Stimulated activated naive CD8-positive, alpha-beta T cell treated with anti-CD3 and anti-CD28 coated beads, Interleukin-15, Interleukin-2, amounts not matched to agents 100 ng/mL and 50 ng/mL, for 24 hours (primary cell): ENCODE measurements around the gene BRCA2.
"Not testable (repeated sequence)": the region's sequence is repeated elsewhere in the genome, so short reads cannot be mapped to it uniquely, and the experiment has no call there.

Experiments used
- H3K27ac Mint-ChIP-seq: one replicate; pipeline ENCODE4 v1.8.0; 2021; ENCODE audit warnings: mild to moderate bottlenecking, mixed read lengths
- H3K27me3 Mint-ChIP-seq: one replicate; pipeline ENCODE4 v1.8.0; 2021; ENCODE audit warnings: mixed read lengths
- H3K36me3 Mint-ChIP-seq: one replicate; pipeline ENCODE4 v1.8.0; 2021; ENCODE audit warnings: low read depth, mixed read lengths
- H3K4me1 Mint-ChIP-seq: one replicate; pipeline ENCODE4 v1.8.0; 2021; ENCODE audit warnings: low read depth, mixed read lengths
- H3K4me3 Mint-ChIP-seq: one replicate; pipeline ENCODE4 v1.8.0; 2021; ENCODE audit warnings: mild to moderate bottlenecking, mixed read lengths
- H3K9me3 Mint-ChIP-seq: one replicate; pipeline ENCODE4 v1.8.0; 2021; ENCODE audit warnings: mixed read lengths

The BRCA2 gene

GRCh38 chr13:32334671-32335070 is 19.4 kb downstream of the BRCA2 start:
- Mint-ChIP-seq H3K27me3 (no peaks in the 10 kb centered on the region), H3K9me3 (peaks cover 13% of the 10 kb centered on the region), H3K36me3 (peaks cover 90% of the 10 kb centered on the region), H3K4me1 (no peaks in the 10 kb centered on the region), H3K4me3 (no peak overlapping the region), H3K27ac (no peak overlapping the region)

GRCh38 chr13:32340914-32341313 is 25.6 kb downstream of the BRCA2 start:
- Mint-ChIP-seq H3K4me1 (no peaks in the 10 kb centered on the region), H3K36me3 (peaks cover 45% of the 10 kb centered on the region), H3K4me3 (no peak overlapping the region), H3K27me3 (no peaks in the 10 kb centered on the region), H3K27ac (no peak overlapping the region), H3K9me3 (peaks cover 23% of the 10 kb centered on the region)

- no peaks in the 10 kb centered on the region for H3K4me1 Mint-ChIP-seq
- no peak overlapping the region for H3K4me3 Mint-ChIP-seq
- peaks cover 51% of the 10 kb centered on the region for H3K36me3 Mint-ChIP-seq
- no peaks in the 10 kb centered on the region for H3K9me3 Mint-ChIP-seq
- no peaks in the 10 kb centered on the region for H3K27me3 Mint-ChIP-seq
- H3K27ac Mint-ChIP-seq: no peak overlapping the region
These were observed 32.3 kb downstream of the BRCA2 start for GRCh38 chr13:32347651-32348050.

- not testable (repeated sequence) for H3K27ac Mint-ChIP-seq, H3K4me3 Mint-ChIP-seq
These were observed 35.6 kb downstream of the BRCA2 start for GRCh38 chr13:32350839-32351441.

GRCh38 chr13:32354040-32354439 is 38.7 kb downstream of the BRCA2 start:
- no peak overlapping the region for H3K27ac Mint-ChIP-seq
- H3K4me3 Mint-ChIP-seq: no peak overlapping the region
- no peaks in the 10 kb centered on the region for H3K9me3 Mint-ChIP-seq
- no peaks in the 10 kb centered on the region for H3K27me3 Mint-ChIP-seq
- H3K36me3 Mint-ChIP-seq: peaks cover 40% of the 10 kb centered on the region
- H3K4me1 Mint-ChIP-seq: no peaks in the 10 kb centered on the region

More at GRCh38 chr13:32350839-32351441, 35.6 kb downstream of the BRCA2 start:
- H3K36me3 Mint-ChIP-seq: peaks cover 48% of the 10 kb centered on the region
- not testable (repeated sequence) for H3K27me3 Mint-ChIP-seq, H3K4me1 Mint-ChIP-seq, H3K9me3 Mint-ChIP-seq

- peaks cover 38% of the 10 kb centered on the region for H3K36me3 Mint-ChIP-seq
- not testable (repeated sequence) for H3K27ac Mint-ChIP-seq, H3K9me3 Mint-ChIP-seq, H3K4me3 Mint-ChIP-seq, H3K4me1 Mint-ChIP-seq, H3K27me3 Mint-ChIP-seq
These were observed 40.6 kb downstream of the BRCA2 start for GRCh38 chr13:32355935-32356334.

- Mint-ChIP-seq H3K4me3 (no peak overlapping the region), H3K36me3 (peaks cover 54% of the 10 kb centered on the region), H3K4me1 (no peaks in the 10 kb centered on the region), H3K27ac (no peak overlapping the region), H3K27me3 (no peaks in the 10 kb centered on the region), H3K9me3 (no peaks in the 10 kb centered on the region)
These were observed 47.3 kb downstream of the BRCA2 start for GRCh38 chr13:32362574-32362973.

- peaks cover 64% of the 10 kb centered on the region for H3K36me3 Mint-ChIP-seq
- peaks cover 4% of the 10 kb centered on the region for H3K9me3 Mint-ChIP-seq
- H3K27ac Mint-ChIP-seq: no peak overlapping the region
- H3K4me3 Mint-ChIP-seq: no peak overlapping the region
- H3K27me3 Mint-ChIP-seq: no peaks in the 10 kb centered on the region
- H3K4me1 Mint-ChIP-seq: no peaks in the 10 kb centered on the region
These were observed 55.5 kb downstream of the BRCA2 start for GRCh38 chr13:32370805-32371204.

- Mint-ChIP-seq H3K36me3 (peaks cover 45% of the 10 kb centered on the region), H3K4me3 (no peak overlapping the region), H3K27ac (no peak overlapping the region), H3K4me1 (no peaks in the 10 kb centered on the region), H3K9me3 (peaks cover 4% of the 10 kb centered on the region), H3K27me3 (no peaks in the 10 kb centered on the region)
These were observed 61.5 kb downstream of the BRCA2 start for GRCh38 chr13:32376642-32377415.

- no peaks in the 10 kb centered on the region for H3K4me1 Mint-ChIP-seq
These were observed 62.7 kb downstream of the BRCA2 start for GRCh38 chr13:32378012-32378411.

GRCh38 chr13:32381539-32381938 is 66.2 kb downstream of the BRCA2 start:
- Mint-ChIP-seq H3K4me3 (no peak overlapping the region), H3K27me3 (no peaks in the 10 kb centered on the region), H3K27ac (no peak overlapping the region), H3K36me3 (peaks cover 12% of the 10 kb centered on the region), H3K9me3 (no peaks in the 10 kb centered on the region), H3K4me1 (no peaks in the 10 kb centered on the region)

More at GRCh38 chr13:32378012-32378411, 62.7 kb downstream of the BRCA2 start:
- H3K27ac Mint-ChIP-seq: no peak overlapping the region
- peaks cover 4% of the 10 kb centered on the region for H3K9me3 Mint-ChIP-seq
- H3K4me3 Mint-ChIP-seq: no peak overlapping the region
- no peaks in the 10 kb centered on the region for H3K27me3 Mint-ChIP-seq
- peaks cover 35% of the 10 kb centered on the region for H3K36me3 Mint-ChIP-seq

GRCh38 chr13:32383836-32384618 is 68.7 kb downstream of the BRCA2 start:
- H3K27ac Mint-ChIP-seq: no peak overlapping the region
- H3K9me3 Mint-ChIP-seq: no peaks in the 10 kb centered on the region
- H3K4me1 Mint-ChIP-seq: no peaks in the 10 kb centered on the region
- H3K27me3 Mint-ChIP-seq: no peaks in the 10 kb centered on the region
- peaks cover 16% of the 10 kb centered on the region for H3K36me3 Mint-ChIP-seq
- H3K4me3 Mint-ChIP-seq: no peak overlapping the region

GRCh38 chr13:32384702-32385101 is 69.4 kb downstream of the BRCA2 start:
- H3K27me3 Mint-ChIP-seq: no peaks in the 10 kb centered on the region
- no peaks in the 10 kb centered on the region for H3K9me3 Mint-ChIP-seq
- H3K36me3 Mint-ChIP-seq: peaks cover 14% of the 10 kb centered on the region
- peaks cover 4% of the 10 kb centered on the region for H3K4me1 Mint-ChIP-seq
- no peak overlapping the region for H3K27ac Mint-ChIP-seq
- H3K4me3 Mint-ChIP-seq: no peak overlapping the region

- Mint-ChIP-seq H3K4me1 (peaks cover 12% of the 10 kb centered on the region), H3K27me3 (no peaks in the 10 kb centered on the region), H3K36me3 (peaks cover 15% of the 10 kb centered on the region)
These were observed 70.1 kb downstream of the BRCA2 start for GRCh38 chr13:32385410-32385809.

GRCh38 chr13:32390048-32390447 is 74.7 kb downstream of the BRCA2 start:
- Mint-ChIP-seq H3K4me3 (peak overlapping the region; percentile 8), H3K4me1 (peaks cover 23% of the 10 kb centered on the region), H3K27me3 (no peaks in the 10 kb centered on the region), H3K9me3 (no peaks in the 10 kb centered on the region), H3K27ac (no peak overlapping the region), H3K36me3 (peaks cover 25% of the 10 kb centered on the region)

More at GRCh38 chr13:32385410-32385809, 70.1 kb downstream of the BRCA2 start:
- no peak overlapping the region for H3K27ac Mint-ChIP-seq
- H3K9me3 Mint-ChIP-seq: no peaks in the 10 kb centered on the region
- no peak overlapping the region for H3K4me3 Mint-ChIP-seq
